ACC112 (cell line): ENCODE measurements around the gene EVI5L.

Experiments used
- H2AFZ ChIP-seq: fragments of 200-600 bp; sonication (generic); one replicate; pipeline ENCODE4 v1.6.0; 2017; ENCODE audit warnings: antibody characterized with exemption, low read length; ENCODE audit not compliant: unreplicated experiment
- H3K27ac ChIP-seq: fragments of 200-600 bp; sonication (generic); 2 replicates; pipeline ENCODE4 v1.5.1; 2014; ENCODE audit warnings: low read depth, mild to moderate bottlenecking, antibody characterized with exemption, low read length, moderate library complexity
- H3K27me3 ChIP-seq: fragments of 200-600 bp; sonication (generic); 2 replicates; pipeline ENCODE4 v1.6.1; 2014; ENCODE audit warnings: mild to moderate bottlenecking, antibody characterized with exemption, low read length, moderate library complexity, mixed read lengths; ENCODE audit not compliant: insufficient read depth
- H3K36me3 ChIP-seq: fragments of 200-600 bp; sonication (generic); 2 replicates; pipeline ENCODE4 v1.6.1; 2016; ENCODE audit warnings: mild to moderate bottlenecking, antibody characterized with exemption, low read length, moderate library complexity, mixed read lengths; ENCODE audit not compliant: insufficient read depth
- H3K4me1 ChIP-seq: fragments of 200-600 bp; sonication (generic); one replicate; pipeline ENCODE4 v1.6.1; 2016; ENCODE audit warnings: low read length, mixed read lengths; ENCODE audit not compliant: insufficient read depth, unreplicated experiment, control insufficient read depth
- H3K4me3 ChIP-seq: fragments of 200-600 bp; sonication (generic); 2 replicates; pipeline ENCODE4 v1.5.1; 2014; ENCODE audit warnings: mild to moderate bottlenecking, low read depth, low read length
- H3K79me2 ChIP-seq: fragments of 200-600 bp; sonication (generic); one replicate; pipeline ENCODE4 v1.6.0; 2016; ENCODE audit warnings: low read length; ENCODE audit not compliant: control insufficient read depth, unreplicated experiment, insufficient read depth

Gene EVI5L

GRCh38 chr19:7909471-7910067, 79.6 kb downstream of the EVI5L start:
- Histone ChIP-seq H3K4me1 (peaks cover 8% of the 10 kb centered on the region), H3K79me2 (peaks cover 16% of the 10 kb centered on the region), H3K4me3 (no peak overlapping the region), H3K27me3 (no peaks in the 10 kb centered on the region), H3K27ac (no peak overlapping the region), H3K36me3 (no peaks in the 10 kb centered on the region), H2AFZ (no peak overlapping the region)

- no peaks in the 10 kb centered on the region for H3K27me3 ChIP-seq
- peaks cover 6% of the 10 kb centered on the region for H3K79me2 ChIP-seq
- H2AFZ ChIP-seq: no peak overlapping the region
- H3K27ac ChIP-seq: no peak overlapping the region
- no peaks in the 10 kb centered on the region for H3K36me3 ChIP-seq
- no peaks in the 10 kb centered on the region for H3K4me1 ChIP-seq
- H3K4me3 ChIP-seq: no peak overlapping the region
These were observed 80.5 kb downstream of the EVI5L start for GRCh38 chr19:7910321-7911161.

- no peaks in the 10 kb centered on the region for H3K36me3 ChIP-seq
- no peak overlapping the region for H2AFZ ChIP-seq
- H3K4me1 ChIP-seq: no peaks in the 10 kb centered on the region
- H3K4me3 ChIP-seq: no peak overlapping the region
- no peak overlapping the region for H3K27ac ChIP-seq
- no peaks in the 10 kb centered on the region for H3K79me2 ChIP-seq
- no peaks in the 10 kb centered on the region for H3K27me3 ChIP-seq
These were observed 81.6 kb downstream of the EVI5L start for GRCh38 chr19:7911508-7912143.

- H3K79me2 ChIP-seq: no peaks in the 10 kb centered on the region
- H3K4me1 ChIP-seq: no peaks in the 10 kb centered on the region
- no peak overlapping the region for H2AFZ ChIP-seq
- H3K4me3 ChIP-seq: no peak overlapping the region
- H3K27ac ChIP-seq: no peak overlapping the region
- H3K27me3 ChIP-seq: no peaks in the 10 kb centered on the region
- H3K36me3 ChIP-seq: no peaks in the 10 kb centered on the region
These were observed 82.2 kb downstream of the EVI5L start for GRCh38 chr19:7912144-7912696.

GRCh38 chr19:7912697-7913564, 82.9 kb downstream of the EVI5L start:
- H2AFZ ChIP-seq: no peak overlapping the region
- no peaks in the 10 kb centered on the region for H3K79me2 ChIP-seq
- H3K4me3 ChIP-seq: no peak overlapping the region
- no peaks in the 10 kb centered on the region for H3K27me3 ChIP-seq
- H3K4me1 ChIP-seq: no peaks in the 10 kb centered on the region
- H3K36me3 ChIP-seq: no peaks in the 10 kb centered on the region
- no peak overlapping the region for H3K27ac ChIP-seq

- Histone ChIP-seq H3K27ac (no peak overlapping the region), H2AFZ (no peak overlapping the region), H3K4me3 (no peak overlapping the region), H3K27me3 (no peaks in the 10 kb centered on the region), H3K79me2 (no peaks in the 10 kb centered on the region), H3K36me3 (no peaks in the 10 kb centered on the region), H3K4me1 (no peaks in the 10 kb centered on the region)
These were observed 83.6 kb downstream of the EVI5L start for GRCh38 chr19:7913652-7914051.

GRCh38 chr19:7914099-7914498, 84.1 kb downstream of the EVI5L start:
- H3K4me3 ChIP-seq: no peak overlapping the region
- H3K36me3 ChIP-seq: no peaks in the 10 kb centered on the region
- no peaks in the 10 kb centered on the region for H3K27me3 ChIP-seq
- no peaks in the 10 kb centered on the region for H3K79me2 ChIP-seq
- H3K27ac ChIP-seq: no peak overlapping the region
- H3K4me1 ChIP-seq: no peaks in the 10 kb centered on the region
- no peak overlapping the region for H2AFZ ChIP-seq
